ENCODE measurements around the gene TMEM135.
A peak's percentile ranks its signal among the peaks of the same experiment; 100 is the strongest.
"Not testable (repeated sequence)": the region's sequence is repeated elsewhere in the genome, so short reads cannot be mapped to it uniquely, and the experiment has no call there.

The TMEM135 gene

GRCh38 chr11:87076260-87076783 is 38.6 kb downstream of the TMEM135 start:
- Mint-ChIP-seq H3K27me3 (ENCODE audit: low read depth) (no peaks in the 10 kb centered on the region), H3K4me1 (ENCODE audit: low read depth) (peaks cover 4% of the 10 kb centered on the region), H3K4me3 (no peak overlapping the region), H3K36me3 (ENCODE audit: low read depth) (peaks cover 37% of the 10 kb centered on the region), H3K9me3 (no peaks in the 10 kb centered on the region), H3K27ac (no peak overlapping the region)
- DNase-seq (ENCODE audit: low spot score): no peak

GRCh38 chr11:87076874-87077429 is 39.2 kb downstream of the TMEM135 start:
- Mint-ChIP-seq H3K9me3 (no peaks in the 10 kb centered on the region), H3K36me3 (ENCODE audit: low read depth) (peaks cover 39% of the 10 kb centered on the region), H3K27me3 (ENCODE audit: low read depth) (no peaks in the 10 kb centered on the region), H3K27ac (no peak overlapping the region), H3K4me3 (no peak overlapping the region), H3K4me1 (ENCODE audit: low read depth) (peaks cover 9% of the 10 kb centered on the region)
- no peak for DNase-seq (ENCODE audit: low spot score)

GRCh38 chr11:87081358-87081757 is 43.6 kb downstream of the TMEM135 start:
- no peak for DNase-seq (ENCODE audit: low spot score)
- Mint-ChIP-seq H3K4me1 (ENCODE audit: low read depth) (peaks cover 25% of the 10 kb centered on the region), H3K36me3 (ENCODE audit: low read depth) (peaks cover 31% of the 10 kb centered on the region), H3K9me3 (peaks cover 3% of the 10 kb centered on the region), H3K27ac (peak overlapping the region; percentile 96), H3K27me3 (ENCODE audit: low read depth) (no peaks in the 10 kb centered on the region), H3K4me3 (peak overlapping the region; percentile 87)

- H3K4me1 Mint-ChIP-seq (ENCODE audit: low read depth): peaks cover 25% of the 10 kb centered on the region
- H3K36me3 Mint-ChIP-seq (ENCODE audit: low read depth): peaks cover 31% of the 10 kb centered on the region
- no peak for DNase-seq (ENCODE audit: low spot score)
- peak overlapping the region; percentile 17 for H3K27ac Mint-ChIP-seq
- H3K9me3 Mint-ChIP-seq: peaks cover 6% of the 10 kb centered on the region
- H3K4me3 Mint-ChIP-seq: peak overlapping the region; percentile 87
- no peaks in the 10 kb centered on the region for H3K27me3 Mint-ChIP-seq (ENCODE audit: low read depth)
These were observed 44.9 kb downstream of the TMEM135 start for GRCh38 chr11:87082590-87082989.

GRCh38 chr11:87083029-87083428 is 45.3 kb downstream of the TMEM135 start:
- no peaks in the 10 kb centered on the region for H3K27me3 Mint-ChIP-seq (ENCODE audit: low read depth)
- peaks cover 25% of the 10 kb centered on the region for H3K4me1 Mint-ChIP-seq (ENCODE audit: low read depth)
- DNase-seq (ENCODE audit: low spot score): no peak
- peak overlapping the region; percentile 72 for H3K27ac Mint-ChIP-seq
- H3K4me3 Mint-ChIP-seq: peak overlapping the region; percentile 57
- H3K36me3 Mint-ChIP-seq (ENCODE audit: low read depth): peaks cover 30% of the 10 kb centered on the region
- H3K9me3 Mint-ChIP-seq: peaks cover 6% of the 10 kb centered on the region

GRCh38 chr11:87092159-87092558 is 54.4 kb downstream of the TMEM135 start:
- no peaks in the 10 kb centered on the region for H3K27me3 Mint-ChIP-seq (ENCODE audit: low read depth)
- peaks cover 43% of the 10 kb centered on the region for H3K36me3 Mint-ChIP-seq (ENCODE audit: low read depth)
- no peak for DNase-seq (ENCODE audit: low spot score)
- H3K4me1 Mint-ChIP-seq (ENCODE audit: low read depth): no peaks in the 10 kb centered on the region
- peaks cover 16% of the 10 kb centered on the region for H3K9me3 Mint-ChIP-seq
- no peak overlapping the region for H3K27ac Mint-ChIP-seq
- no peak overlapping the region for H3K4me3 Mint-ChIP-seq

GRCh38 chr11:87092567-87092966 is 54.8 kb downstream of the TMEM135 start:
- Mint-ChIP-seq H3K4me1 (ENCODE audit: low read depth) (peaks cover 4% of the 10 kb centered on the region), H3K9me3 (peaks cover 16% of the 10 kb centered on the region), H3K4me3 (no peak overlapping the region), H3K36me3 (ENCODE audit: low read depth) (peaks cover 44% of the 10 kb centered on the region), H3K27ac (no peak overlapping the region), H3K27me3 (ENCODE audit: low read depth) (no peaks in the 10 kb centered on the region)
- DNase-seq (ENCODE audit: low spot score): no peak

- Mint-ChIP-seq H3K4me3 (no peak overlapping the region), H3K4me1 (ENCODE audit: low read depth) (peaks cover 9% of the 10 kb centered on the region), H3K27ac (peak overlapping the region; percentile 17), H3K27me3 (ENCODE audit: low read depth) (no peaks in the 10 kb centered on the region), H3K9me3 (peaks cover 6% of the 10 kb centered on the region), H3K36me3 (ENCODE audit: low read depth) (peaks cover 32% of the 10 kb centered on the region)
- DNase-seq (ENCODE audit: low spot score): peak; percentile 45
These were observed 59.8 kb downstream of the TMEM135 start for GRCh38 chr11:87097582-87097981.

GRCh38 chr11:87101956-87102580 is 64.3 kb downstream of the TMEM135 start:
- no peak overlapping the region for H3K4me3 Mint-ChIP-seq
- no peak for DNase-seq (ENCODE audit: low spot score)
- H3K9me3 Mint-ChIP-seq: peaks cover 7% of the 10 kb centered on the region
- no peak overlapping the region for H3K27ac Mint-ChIP-seq
- no peaks in the 10 kb centered on the region for H3K27me3 Mint-ChIP-seq (ENCODE audit: low read depth)
- peaks cover 16% of the 10 kb centered on the region for H3K36me3 Mint-ChIP-seq (ENCODE audit: low read depth)
- H3K4me1 Mint-ChIP-seq (ENCODE audit: low read depth): peaks cover 10% of the 10 kb centered on the region

GRCh38 chr11:87105826-87106225 is 68.1 kb downstream of the TMEM135 start:
- H3K4me1 Mint-ChIP-seq (ENCODE audit: low read depth); H3K4me3 Mint-ChIP-seq; H3K27me3 Mint-ChIP-seq (ENCODE audit: low read depth); H3K27ac Mint-ChIP-seq; DNase-seq (ENCODE audit: low spot score); H3K9me3 Mint-ChIP-seq: not testable (repeated sequence)
- peaks cover 18% of the 10 kb centered on the region for H3K36me3 Mint-ChIP-seq (ENCODE audit: low read depth)

- H3K27me3 Mint-ChIP-seq (ENCODE audit: low read depth); DNase-seq (ENCODE audit: low spot score); H3K4me3 Mint-ChIP-seq; H3K4me1 Mint-ChIP-seq (ENCODE audit: low read depth); H3K27ac Mint-ChIP-seq; H3K9me3 Mint-ChIP-seq: not testable (repeated sequence)
- peaks cover 18% of the 10 kb centered on the region for H3K36me3 Mint-ChIP-seq (ENCODE audit: low read depth)
These were observed 69.6 kb downstream of the TMEM135 start for GRCh38 chr11:87107379-87107778.

- Mint-ChIP-seq H3K9me3 (peaks cover 7% of the 10 kb centered on the region), H3K4me3 (no peak overlapping the region), H3K4me1 (ENCODE audit: low read depth) (peaks cover 4% of the 10 kb centered on the region), H3K36me3 (ENCODE audit: low read depth) (peaks cover 14% of the 10 kb centered on the region), H3K27me3 (ENCODE audit: low read depth) (no peaks in the 10 kb centered on the region), H3K27ac (no peak overlapping the region)
- DNase-seq (ENCODE audit: low spot score): no peak
These were observed 72.9 kb downstream of the TMEM135 start for GRCh38 chr11:87110443-87111131.

GRCh38 chr11:87114093-87114492 is 76.4 kb downstream of the TMEM135 start:
- no peaks in the 10 kb centered on the region for H3K9me3 Mint-ChIP-seq

GRCh38 chr11:87116185-87116584 is 78.5 kb downstream of the TMEM135 start:
- Mint-ChIP-seq H3K9me3 (no peaks in the 10 kb centered on the region), H3K27me3 (ENCODE audit: low read depth) (no peaks in the 10 kb centered on the region), H3K27ac (no peak overlapping the region), H3K4me3 (no peak overlapping the region), H3K36me3 (ENCODE audit: low read depth) (no peaks in the 10 kb centered on the region), H3K4me1 (ENCODE audit: low read depth) (peaks cover 5% of the 10 kb centered on the region)
- no peak for DNase-seq (ENCODE audit: low spot score)

More at GRCh38 chr11:87114093-87114492, 76.4 kb downstream of the TMEM135 start:
- Mint-ChIP-seq H3K36me3 (ENCODE audit: low read depth) (no peaks in the 10 kb centered on the region), H3K27ac (no peak overlapping the region), H3K4me1 (ENCODE audit: low read depth) (peaks cover 5% of the 10 kb centered on the region), H3K27me3 (ENCODE audit: low read depth) (no peaks in the 10 kb centered on the region), H3K4me3 (no peak overlapping the region)
- DNase-seq (ENCODE audit: low spot score): no peak

Measured in T-helper 2 cell treated with Interferon-gamma antibody and Interleukin-4, amounts not matched to agents 5 μg/mL and 100 μg/mL, for 36 hours (primary cell).